Ramos (cell line): ENCODE measurements around the gene HIF1AN.
"Not testable (repeated sequence)": the region's sequence is repeated elsewhere in the genome, so short reads cannot be mapped to it uniquely, and the experiment has no call there.

Experiments used
- in situ Hi-C: fragments of 300-500 bp; cut with MboI; formaldehyde crosslinking; loops from one replicate; pipeline ENCODE4 v1.14.3; 2022; ENCODE audit warnings: low sequenced_read_pairs; ENCODE audit not compliant: unreplicated experiment

HIF1AN gene

DNA sequence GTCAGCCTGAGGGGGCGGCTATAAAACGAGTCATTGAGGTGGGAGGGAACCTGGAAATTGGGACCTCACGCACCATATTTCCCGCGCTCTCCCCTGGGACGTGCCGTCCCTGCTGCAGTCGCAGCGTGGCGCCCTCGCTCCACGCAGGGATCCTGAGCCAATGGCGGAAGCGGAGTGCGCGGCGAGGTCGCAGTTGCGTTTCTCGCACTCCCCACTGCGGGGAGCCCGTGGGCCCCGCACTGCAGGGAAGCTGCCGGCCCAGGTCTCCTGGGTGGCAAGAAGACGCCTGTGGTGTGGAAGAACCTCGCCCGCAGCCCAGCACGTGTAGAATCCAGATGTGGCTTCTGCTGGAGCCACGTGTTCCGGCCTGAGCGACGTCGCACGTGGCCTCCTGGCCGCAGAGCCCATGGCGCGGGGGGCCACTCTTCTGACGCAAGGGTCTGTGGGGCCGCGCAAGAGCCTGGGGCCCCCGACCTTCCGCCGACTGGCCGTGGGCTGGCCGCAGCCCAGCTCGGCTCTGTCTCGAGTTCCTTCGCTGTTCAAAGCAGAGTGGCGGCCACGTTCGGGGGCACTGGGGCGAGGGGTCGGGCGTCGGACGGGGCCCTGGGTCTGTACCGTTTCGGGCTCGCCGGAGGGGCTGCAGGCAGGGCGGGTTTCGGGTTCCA is 26.4 kb downstream of the HIF1AN start:
- in situ Hi-C loops, result no loop called here

DNA sequence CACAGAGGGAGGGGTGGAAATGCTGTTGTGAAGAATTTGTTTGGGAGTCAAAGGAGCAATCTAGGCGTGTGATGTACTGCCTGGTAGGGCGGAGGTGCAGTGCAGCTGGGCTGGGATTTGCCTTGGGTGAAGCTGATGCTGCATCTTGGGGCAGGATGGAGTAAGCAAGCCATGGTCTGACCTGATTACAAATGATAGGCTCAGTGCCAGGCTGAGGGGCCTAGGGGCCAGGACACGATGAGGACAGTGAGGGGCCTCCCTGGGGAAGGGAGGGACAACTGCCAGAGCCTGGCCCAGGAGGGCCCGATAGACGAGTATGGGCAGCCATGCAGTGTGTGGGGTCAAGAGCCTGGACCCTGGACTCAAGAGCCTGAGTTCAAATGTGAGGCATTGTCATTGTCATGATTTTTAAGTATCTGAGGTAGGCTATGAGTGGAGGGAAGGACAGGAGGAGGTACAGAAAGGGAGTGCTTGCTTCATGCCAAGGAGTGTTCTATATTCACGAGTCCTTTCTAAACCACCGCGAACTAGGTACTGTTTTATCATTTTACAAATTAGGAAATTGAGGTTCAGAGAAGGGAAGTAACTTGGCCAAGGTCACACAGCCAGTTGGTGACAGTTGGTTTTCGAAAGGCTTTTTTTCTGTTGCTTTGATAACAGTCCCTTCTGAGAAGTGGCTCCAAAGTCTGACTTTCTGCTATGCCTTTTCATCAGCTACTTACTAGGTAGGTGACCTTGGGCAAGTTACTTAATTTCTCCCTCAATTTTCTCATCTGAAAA is 29.7 kb downstream of the HIF1AN start:
- in situ Hi-C loops, result no loop called here

DNA sequence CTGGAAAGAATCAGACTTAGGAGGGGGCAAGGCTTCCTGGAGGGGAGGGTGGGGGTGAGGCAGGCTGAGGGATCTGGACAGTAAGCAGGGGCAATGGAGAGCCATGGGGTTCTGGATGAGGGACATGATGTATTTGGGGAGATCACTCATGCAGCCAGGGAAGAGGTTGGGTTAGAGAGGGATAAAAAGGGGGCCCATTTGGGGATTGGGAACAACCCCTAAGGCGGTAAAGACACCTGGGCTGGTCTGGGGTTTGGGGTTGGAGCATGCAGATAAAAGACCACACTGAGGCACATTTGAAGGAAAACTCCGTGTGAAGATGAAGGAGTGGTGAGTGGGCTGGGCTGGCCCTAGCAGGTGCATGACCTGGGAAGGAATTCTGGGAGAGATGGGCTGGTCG is 30.8 kb downstream of the HIF1AN start:
- in situ Hi-C loops, result no loop called here

DNA sequence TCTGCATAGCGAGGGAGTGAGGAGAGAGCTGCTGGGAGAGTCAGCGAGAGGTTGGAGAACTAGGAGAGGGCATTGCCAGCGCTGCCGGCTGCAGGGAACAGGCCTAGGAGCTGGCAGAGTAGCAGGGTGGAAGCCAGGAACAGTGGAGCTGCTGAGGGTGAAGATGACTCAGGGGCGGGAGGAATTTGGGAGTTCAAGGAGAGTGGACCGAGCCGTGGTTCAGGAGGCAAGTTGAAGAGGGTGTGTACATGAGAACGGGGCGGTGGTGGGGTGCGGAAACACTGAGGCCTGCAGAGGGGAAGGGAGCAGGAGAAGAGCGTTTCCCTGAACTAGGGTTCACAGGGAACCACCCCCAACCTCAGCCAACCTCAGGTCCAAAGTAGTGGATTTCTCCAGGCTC is 31.5 kb downstream of the HIF1AN start:
- in situ Hi-C loops, result no loop called here

DNA sequence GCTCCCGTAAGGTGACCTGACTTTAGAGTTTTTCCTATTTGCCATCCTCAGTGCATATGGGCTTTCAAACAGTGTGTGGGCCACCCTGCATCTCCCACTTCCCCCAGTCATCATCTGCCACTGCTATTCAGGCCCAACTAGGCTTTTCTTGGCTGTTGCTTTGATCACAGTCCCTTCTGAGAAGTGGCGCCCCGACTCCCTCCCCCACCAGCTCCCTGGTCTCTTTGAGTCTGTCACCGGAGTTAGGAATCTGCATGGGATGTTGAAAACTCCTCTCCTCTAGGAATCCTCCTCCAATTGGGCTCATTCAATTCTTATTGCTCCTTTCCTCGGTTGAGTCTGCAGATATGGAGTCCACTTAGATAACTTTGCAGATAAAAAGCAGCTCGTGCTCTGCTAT is 32.1 kb downstream of the HIF1AN start:
- in situ Hi-C loops, result no loop called here

DNA sequence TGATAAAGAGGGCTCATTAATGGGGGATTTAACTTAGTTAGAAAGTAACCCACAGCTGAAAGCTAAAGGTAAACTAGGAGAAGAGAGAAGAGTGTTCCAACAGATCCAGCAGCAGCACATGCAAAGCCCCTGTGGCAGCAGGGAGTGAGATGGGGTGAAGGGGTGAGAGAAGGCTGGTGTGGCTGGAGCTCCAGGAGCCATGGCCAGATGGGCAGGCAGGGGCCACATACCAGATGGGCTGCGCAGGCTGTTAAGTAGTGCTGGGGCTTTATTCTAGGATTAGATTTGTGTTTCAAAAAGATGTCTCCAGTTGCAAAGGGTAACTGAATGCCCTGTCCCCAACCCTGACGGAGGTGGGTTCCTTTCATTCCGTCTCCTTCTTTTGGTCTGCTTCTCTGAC is 33.2 kb downstream of the HIF1AN start:
- in situ Hi-C loops, result no loop called here

DNA sequence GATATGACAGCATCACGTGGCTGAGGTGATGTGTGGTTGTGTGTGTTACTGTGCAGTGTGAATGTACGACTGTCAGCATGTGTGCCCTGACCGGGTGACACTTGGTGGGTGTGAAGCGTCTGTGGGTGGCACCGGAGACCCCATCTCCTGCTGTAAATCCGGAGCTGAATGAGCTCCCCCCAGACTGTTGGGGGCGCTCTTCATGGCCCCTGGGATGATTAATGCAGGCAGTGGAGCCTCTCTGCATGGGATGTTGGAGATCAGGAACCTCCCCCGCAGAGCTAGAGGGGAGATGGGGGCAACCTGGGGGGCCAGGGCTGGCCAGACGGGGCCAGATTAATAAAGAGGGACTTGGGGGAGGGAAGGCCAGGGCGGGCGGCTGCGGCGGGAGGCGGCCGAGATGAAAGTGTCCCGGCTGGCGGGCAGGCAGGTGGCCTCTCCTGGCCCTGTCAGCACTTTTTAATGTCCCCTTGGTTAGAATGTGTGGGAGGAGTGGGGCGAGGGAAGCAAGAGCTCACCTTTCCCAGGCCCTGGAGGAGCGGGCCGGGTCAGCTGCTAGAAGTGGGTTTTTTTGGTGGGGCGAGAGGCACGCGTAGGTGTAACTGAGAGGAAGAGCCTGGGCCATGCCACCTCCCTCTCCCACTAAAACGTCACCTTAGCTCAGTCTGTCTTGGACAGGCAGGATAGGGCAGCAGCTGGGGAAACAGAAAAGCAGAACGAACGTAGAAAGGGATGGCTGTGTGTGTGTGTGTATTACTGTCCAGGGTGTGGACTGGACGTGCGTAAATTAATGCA is 34.1 kb downstream of the HIF1AN start:
- in situ Hi-C loops, result no loop called here

DNA sequence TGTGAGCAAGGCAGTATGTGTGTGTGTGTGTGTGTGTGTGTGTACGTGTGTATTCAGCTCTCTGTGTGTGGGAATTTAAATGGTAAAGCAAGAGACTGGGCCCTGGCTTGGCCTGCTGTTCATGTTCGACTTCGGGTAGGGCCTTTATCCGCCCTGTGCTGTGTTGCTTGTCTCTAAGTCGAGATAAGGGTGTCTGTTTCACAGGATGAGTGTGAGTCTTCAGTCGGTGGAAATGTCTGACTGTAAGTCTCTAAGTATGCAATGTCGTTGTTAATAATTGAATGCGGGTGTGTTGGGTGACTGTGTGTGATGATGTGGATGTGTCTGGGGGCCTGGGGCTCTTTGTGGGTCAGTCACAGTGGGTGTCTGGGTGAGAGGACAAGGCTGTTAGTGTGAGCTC is 34.8 kb downstream of the HIF1AN start:
- in situ Hi-C loops, result no loop called here

DNA sequence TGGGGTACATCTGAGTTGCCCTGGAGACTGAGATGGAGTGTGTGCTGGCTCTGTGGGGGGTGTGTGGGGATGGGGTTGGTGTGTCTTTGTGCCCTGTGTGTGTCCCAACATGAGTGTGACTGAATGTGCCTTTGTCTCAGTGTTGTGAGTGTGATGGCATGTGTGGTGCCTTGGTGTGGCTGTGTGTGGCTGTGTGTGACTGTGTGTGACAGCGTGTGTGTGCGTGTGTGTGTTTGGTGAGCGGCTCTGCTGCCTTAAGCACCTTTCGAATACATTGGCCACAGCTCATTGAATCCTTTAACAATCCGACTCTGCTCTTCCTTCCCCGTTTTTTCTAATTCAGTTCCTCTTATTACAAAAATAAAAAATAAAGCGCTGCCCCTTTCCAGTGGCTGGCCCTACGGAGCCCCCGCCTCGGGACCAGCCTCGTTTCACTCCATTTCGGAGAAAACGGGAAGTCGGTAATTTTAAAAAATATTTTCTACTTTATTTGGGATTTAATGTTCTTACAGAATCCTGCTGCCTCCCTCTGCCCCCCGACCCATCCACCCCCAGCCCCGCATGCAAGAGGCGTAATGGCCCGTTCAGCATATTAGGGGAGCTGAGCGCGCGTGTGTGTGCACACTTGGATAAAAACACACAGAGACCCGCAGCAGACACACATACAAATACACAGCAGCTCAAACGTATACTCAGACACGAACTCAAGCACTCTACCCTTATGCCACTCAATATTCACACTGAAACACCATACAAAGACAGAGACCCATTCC is 35.5 kb downstream of the HIF1AN start:
- in situ Hi-C loops, result no loop called here

DNA sequence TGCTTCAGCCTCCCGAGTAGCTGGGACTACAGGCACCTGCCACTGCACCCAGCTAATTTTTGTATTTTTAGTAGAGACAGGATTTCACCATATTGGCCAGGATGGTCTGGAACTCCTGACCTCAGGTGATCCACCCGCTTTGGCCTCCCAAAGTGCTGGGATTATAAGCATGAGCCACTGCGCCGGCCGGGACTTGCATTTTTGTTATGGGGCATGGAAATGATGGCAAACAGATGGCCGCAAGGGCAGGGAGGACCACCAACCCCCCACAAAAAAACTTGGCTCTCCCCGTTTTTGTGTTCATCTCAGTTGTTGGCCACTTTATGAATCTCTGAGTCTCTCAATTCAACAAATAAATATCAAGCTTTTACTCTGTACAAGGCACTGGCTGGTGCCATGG is 39.4 kb downstream of the HIF1AN start:
- in situ Hi-C loops, result not testable (repeated sequence)

DNA sequence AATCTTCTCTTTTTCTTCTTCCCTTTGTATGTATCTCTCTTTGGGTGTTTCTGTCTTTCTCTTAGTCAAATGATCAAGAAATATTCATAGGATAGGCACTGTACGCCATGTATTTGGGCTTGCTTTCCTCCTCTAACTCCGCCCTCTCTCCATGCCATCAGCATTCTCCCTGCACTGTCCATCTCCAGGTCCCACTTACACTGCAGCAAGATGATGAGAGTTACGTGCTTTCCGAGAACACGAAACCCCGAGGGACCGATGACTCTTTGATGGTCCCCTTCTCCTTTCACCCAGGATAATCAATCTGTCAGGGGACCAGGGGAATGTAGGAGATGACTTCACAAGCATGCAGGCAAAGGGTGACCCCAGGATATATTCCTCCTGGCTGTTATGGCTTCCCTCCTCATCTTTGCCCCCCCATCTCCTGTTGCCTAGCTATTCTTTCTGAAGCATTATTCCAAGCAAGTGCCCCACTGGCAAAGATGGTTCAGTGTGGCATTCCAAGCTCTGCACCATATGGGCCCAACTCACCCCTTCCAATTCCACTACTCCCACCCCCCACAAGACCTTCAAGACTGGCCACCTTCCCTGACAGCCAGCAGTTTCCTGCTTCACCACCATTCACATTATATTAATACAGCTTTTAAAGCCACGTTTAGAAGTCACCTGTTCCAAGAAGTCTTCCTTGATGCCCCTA is 40.0 kb downstream of the HIF1AN start:
- in situ Hi-C loops, result no loop called here

DNA sequence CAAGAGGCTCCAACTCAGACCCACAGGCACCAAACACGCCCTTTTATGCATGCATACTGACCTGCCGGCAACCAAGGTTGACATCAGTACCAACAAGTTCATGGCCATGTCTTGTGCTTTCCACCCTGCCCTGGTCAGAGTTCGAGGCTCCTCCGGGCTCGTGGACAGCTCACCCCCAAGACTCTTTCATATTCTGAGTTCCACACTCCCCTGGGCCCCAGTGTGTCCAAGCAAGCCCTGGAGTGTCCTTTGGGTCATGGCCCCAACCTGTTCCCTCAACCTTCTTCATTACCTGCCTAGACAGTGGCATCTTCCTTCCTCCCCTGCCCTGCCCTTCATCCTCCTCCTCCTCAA is 40.5 kb downstream of the HIF1AN start:
- in situ Hi-C loops, result no loop called here

DNA sequence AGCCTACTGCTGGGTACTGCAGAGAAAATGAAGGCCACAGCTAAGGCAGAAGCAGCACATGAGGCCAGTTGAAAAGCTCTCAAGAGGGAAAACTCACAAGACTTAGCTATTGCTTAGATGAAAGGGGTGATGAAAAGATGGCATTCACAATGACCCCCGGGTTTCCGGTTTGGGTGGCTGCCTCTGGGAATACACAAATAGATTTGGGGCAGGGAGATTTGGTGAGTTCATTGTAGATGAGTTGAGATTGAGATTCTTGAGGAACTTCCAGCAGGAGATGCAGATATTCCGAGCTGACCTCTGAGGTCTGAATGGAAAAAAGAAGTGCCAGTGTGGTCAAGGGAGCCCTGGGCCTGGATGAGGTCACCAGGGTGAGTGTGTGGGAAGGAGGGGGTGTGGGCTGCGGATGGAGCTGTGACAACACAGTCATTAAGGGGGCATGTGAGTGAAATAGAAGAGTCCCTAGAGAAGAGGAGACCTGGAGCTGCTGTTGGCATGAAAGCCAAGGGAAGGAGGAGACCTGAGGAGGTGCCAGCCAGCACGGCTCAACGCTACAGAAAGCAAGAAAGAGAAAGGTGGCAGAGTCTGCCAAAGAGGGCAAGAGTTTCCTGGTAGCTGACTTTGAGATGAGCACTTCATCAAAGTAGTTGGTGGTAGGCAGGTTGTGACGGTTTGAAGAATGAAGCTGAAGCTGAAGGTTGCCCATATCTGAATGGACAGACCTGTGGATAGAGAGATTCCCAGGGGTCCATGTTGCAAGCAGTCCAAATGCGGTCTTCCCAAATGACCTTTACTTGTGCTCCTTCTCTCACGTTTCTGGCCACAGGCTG is 43.7 kb downstream of the HIF1AN start:
- in situ Hi-C loops, result no loop called here

DNA sequence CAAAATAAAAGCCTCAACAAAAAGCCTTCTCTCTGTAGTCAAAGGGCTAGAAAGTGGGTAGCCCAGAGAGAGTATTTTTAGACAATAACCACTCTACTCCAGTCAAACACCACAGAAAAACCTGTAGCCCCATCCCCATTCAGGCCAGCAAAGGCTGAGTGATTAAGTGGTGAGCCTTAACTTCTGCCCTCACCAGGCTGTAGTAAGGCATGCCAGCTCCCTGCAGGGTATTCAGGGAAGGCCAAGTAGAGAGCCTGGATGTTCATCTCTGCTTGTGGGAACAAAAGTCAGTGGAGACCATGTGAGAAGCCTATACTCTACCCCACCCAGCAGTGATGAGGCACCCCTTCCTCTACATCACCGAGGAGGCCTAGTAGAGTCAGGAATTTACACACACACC is 51.2 kb downstream of the HIF1AN start:
- in situ Hi-C loops, result no loop called here

DNA sequence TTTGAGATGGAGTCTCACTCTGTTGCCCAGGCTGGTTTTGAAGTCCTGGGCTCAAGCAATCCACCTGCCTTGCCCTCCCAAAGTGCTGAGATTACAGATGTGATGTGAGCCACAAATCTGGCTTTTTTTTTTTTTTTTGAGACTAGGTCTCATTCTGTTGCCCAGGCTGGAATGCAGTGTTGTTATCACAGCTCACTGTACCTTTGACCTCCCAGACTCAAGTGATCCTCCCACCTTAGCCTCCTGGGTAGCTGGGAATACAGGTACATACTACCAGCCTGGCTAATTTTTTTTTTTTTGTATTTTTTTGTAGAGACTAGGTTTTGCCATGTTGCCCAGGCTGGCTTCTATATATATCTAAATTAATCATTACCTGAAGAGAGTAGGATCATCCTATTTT is 62.4 kb downstream of the HIF1AN start:
- in situ Hi-C loops, result no loop called here

DNA sequence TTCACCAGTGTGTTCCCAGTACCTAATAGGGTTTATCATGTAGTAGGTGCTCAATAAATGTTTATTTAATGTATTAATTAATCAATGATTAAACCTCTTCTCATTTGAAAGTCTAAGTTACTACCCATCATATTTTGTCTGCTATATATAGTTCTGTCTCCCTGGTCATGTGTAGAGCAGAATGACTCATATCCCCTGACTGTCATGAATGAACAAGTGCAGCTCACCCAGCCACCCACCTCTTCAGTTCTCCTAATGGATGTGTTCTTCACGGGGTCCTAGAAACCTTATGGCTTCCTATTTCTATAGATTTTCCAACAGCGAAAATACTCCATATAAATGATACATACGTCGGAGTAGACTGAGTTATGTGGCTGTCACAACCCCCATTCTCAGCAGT is 64.5 kb downstream of the HIF1AN start:
- in situ Hi-C loops, result no loop called here

DNA sequence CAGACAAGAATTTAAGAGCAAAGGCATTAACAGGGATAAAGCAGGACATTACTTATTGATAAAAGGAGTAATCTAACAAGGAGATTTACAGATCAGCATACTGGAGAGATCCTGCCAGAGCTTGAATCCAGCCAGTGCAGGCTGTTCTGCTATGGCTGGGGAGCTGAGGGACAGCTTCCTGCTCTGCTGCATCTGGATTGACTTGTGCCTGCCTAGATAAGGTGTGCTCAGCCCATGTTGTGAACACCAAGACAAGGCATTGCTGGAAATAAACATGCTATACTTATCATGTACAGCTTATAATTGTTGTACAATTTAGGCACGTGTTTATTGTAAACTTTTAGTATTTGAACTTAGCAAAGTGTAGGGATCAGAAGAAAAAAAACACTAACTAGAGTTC is 71.7 kb downstream of the HIF1AN start:
- in situ Hi-C loops, result no loop called here
